GM12878 (cell line): Measurements from ENCODE around the gene ATP8B1. TPM values are rescaled to one million over a fixed set of nuclear protein-coding genes. Genes with fewer than 3 reads are reported as not detected.
A peak's percentile ranks its signal among the peaks of the same experiment; 100 is the strongest.
"Not testable (repeated sequence)": the region's sequence is repeated elsewhere in the genome, so short reads cannot be mapped to it uniquely, and the experiment has no call there.

Experiments used
- ATAC-seq: fragments of 200-7000 bp; cut with Tn5 transposase; 3 replicates; pipeline ENCODE4 v1.9.1; 2020; ENCODE audit warnings: mild to moderate bottlenecking, moderate library complexity
- BruUV-seq: library from RNA; stranded (reverse); fragments of 400-500 nt; replicated peaks from 2 replicates; lab custom pipeline; 2021; lab: Mats Ljungman, UMichigan
- CTCF ChIA-PET: fragments of 300-600 bp; sonication (Branson Sonifier 250); formaldehyde crosslinking; extraction: SDS; loops from one replicate; lab custom pipeline; 2021; ENCODE audit warnings: inconsistent platforms; lab: Yijun Ruan, JAX
- POLR2A ChIA-PET: fragments of 350-600 bp; formaldehyde crosslinking; extraction: SDS; loops from one replicate; lab custom pipeline; 2021; ENCODE audit warnings: inconsistent platforms; lab: Charles Lee
- RAD21 ChIA-PET: fragments of 300-600 bp; sonication (Branson Sonifier 250); formaldehyde crosslinking; loops from one replicate; lab custom pipeline; 2023; ENCODE audit warnings: antibody characterized with exemption; ENCODE audit not compliant: unreplicated experiment; lab: Charles Lee
- SMC1A ChIA-PET: fragments of 300-600 bp; sonication (Branson Sonifier 250); formaldehyde crosslinking; loops from one replicate; lab custom pipeline; 2023; ENCODE audit not compliant: unreplicated experiment, uncharacterized antibody; lab: Charles Lee
- DNase-seq: peaks from one replicate; pipeline ENCODE4 v3.0.0-alpha.2; 2011; ENCODE audit warnings: low read depth, low spot score
- FAIRE-seq: peaks from 3 replicates; lab custom pipeline; 2011; peaks lifted over from hg19 to GRCh38; lab: Jason Lieb, UNC
- H2AFZ ChIP-seq: 2 replicates; pipeline ENCODE4 v1.6.0; 2011; ENCODE audit warnings: low read depth, low read length, control low read depth; ENCODE audit not compliant: control insufficient read depth
- H3K27ac ChIP-seq: 2 replicates; pipeline ENCODE4 v1.5.1; 2011; ENCODE audit warnings: control low read depth; ENCODE audit not compliant: control insufficient read depth, insufficient read depth
- H3K27me3 ChIP-seq, 2 experiments: replicated peaks in 1 of 2; 2 replicates each; pipeline versions ENCODE4 v1.6.0 to v1.6.1; 2011; ENCODE audit warnings: low read length in 1 of 2; ENCODE audit not compliant: control insufficient read depth in 2 of 2, insufficient read depth in 2 of 2
- H3K36me3 ChIP-seq, 2 experiments: 2 replicates each; pipeline ENCODE4 v1.5.1; 2011; ENCODE audit warnings: low read length in 1 of 2; ENCODE audit not compliant: control insufficient read depth in 2 of 2, insufficient read depth in 2 of 2
- H3K4me1 ChIP-seq: 2 replicates; pipeline ENCODE4 v1.6.1; 2011; ENCODE audit warnings: mild to moderate bottlenecking, low read length, moderate library complexity, mixed read lengths; ENCODE audit not compliant: control insufficient read depth, insufficient read depth
- H3K4me2 ChIP-seq: 2 replicates; pipeline ENCODE4 v1.6.0; 2011; ENCODE audit warnings: control low read depth; ENCODE audit not compliant: control insufficient read depth, insufficient read depth
- H3K4me3 ChIP-seq: fragments of 200-600 bp; sonication (generic); 2 replicates; pipeline ENCODE4 v1.5.1; 2016
- H3K79me2 ChIP-seq: 2 replicates; pipeline ENCODE4 v1.6.0; 2011; ENCODE audit warnings: low read length; ENCODE audit not compliant: control insufficient read depth, insufficient read depth
- H3K9ac ChIP-seq: 2 replicates; pipeline ENCODE4 v1.8.0; 2011; ENCODE audit warnings: low read length, control low read depth, mixed read lengths; ENCODE audit not compliant: control insufficient read depth, insufficient read depth
- H3K9me3 ChIP-seq: replicated peaks from 3 replicates; pipeline ENCODE4 v1.5.1; 2011; ENCODE audit warnings: mild to moderate bottlenecking, low read length; ENCODE audit not compliant: control insufficient read depth, insufficient read depth
- H4K20me1 ChIP-seq: 2 replicates; pipeline ENCODE4 v1.6.0; 2011; ENCODE audit not compliant: control insufficient read depth, insufficient read depth
- CBX3 ChIP-seq: fragments of 200-600 bp; sonication (generic); IDR thresholded peaks from 2 replicates; pipeline ENCODE4 v1.6.1; 2016; ENCODE audit warnings: low read depth, borderline replicate concordance
- IKZF1 ChIP-seq: fragments of 450-650 bp; conservative IDR thresholded peaks from 2 replicates; pipeline ENCODE4 v1.6.1; 2017; ENCODE audit warnings: antibody characterized with exemption, mild to moderate bottlenecking
- MTA3 ChIP-seq: IDR thresholded peaks from 2 replicates; pipeline ENCODE4 v1.6.1; 2012; ENCODE audit warnings: low read length, inconsistent platforms, borderline replicate concordance
- ZNF217 ChIP-seq: fragments of 450-650 bp; IDR thresholded peaks from 2 replicates; pipeline ENCODE4 v1.6.1; 2017; ENCODE audit warnings: antibody characterized with exemption, mild to moderate bottlenecking
- WGBS: methylation state at CpG from one replicate; pipeline ENCODE4 v1.1.6; 2016; ENCODE audit warnings: low lambda C conversion rate; ENCODE audit not compliant: insufficient replicate concordance, insufficient coverage; ENCODE audit errors: missing lambda C conversion rate; 5-methylcytosine and 5-hydroxymethylcytosine counted together
- in situ Hi-C: fragments of 300-500 bp; cut with MboI; formaldehyde crosslinking; loops from 9 replicates; pipeline ENCODE4 v1.14.3; 2018; ENCODE audit warnings: mixed read lengths
- intact Hi-C: fragments of 100-400 bp; cut with micrococcal nuclease; formaldehyde crosslinking; loops from one replicate; pipeline ENCODE4 v1.14.2; 2022; ENCODE audit not compliant: unreplicated experiment
- polyA plus RNA-seq, 11 experiments: library from polyadenylated mRNA; depleted of rRNA in 4 of 11; unstranded in 6 of 11; stranded (reverse) in 5 of 11; fragments of >200 nt; fragmentation: Nextera tagmentation in 4 of 11; fragmentation: Illumina TruSeq in 1 of 11; extraction: Ambion mirVana in 4 of 11; extraction: Trizol in 1 of 11; gene quantifications; 1 replicate in 1 of 11; 2 replicates in 10 of 11; pipeline versions ENCODE4 v1.2.1 to v1.2.3, GENCODE V29; 2011 to 2016; ENCODE audit warnings: inconsistent platforms in 2 of 11, missing spikeins in 2 of 11, low read depth in 1 of 11
- total RNA-seq, 4 experiments: library from RNA; depleted of rRNA in 3 of 4; stranded (reverse); fragments of >200 nt in 3 of 4; fragmentation: Illumina TruSeq in 1 of 4; extraction: Trizol in 1 of 4; gene quantifications; 2 replicates each; pipeline versions ENCODE4 v1.2.1 to v1.2.3, GENCODE V29; 2013 to 2021

ATP8B1 gene
- total and polyA plus RNA-seq, 10 of the 15 experiments (the other 5 are each of a cell fraction or from before 2014, with no cell fraction given) = 0.03 to 0.37 (median 0.11) TPM

DNA sequence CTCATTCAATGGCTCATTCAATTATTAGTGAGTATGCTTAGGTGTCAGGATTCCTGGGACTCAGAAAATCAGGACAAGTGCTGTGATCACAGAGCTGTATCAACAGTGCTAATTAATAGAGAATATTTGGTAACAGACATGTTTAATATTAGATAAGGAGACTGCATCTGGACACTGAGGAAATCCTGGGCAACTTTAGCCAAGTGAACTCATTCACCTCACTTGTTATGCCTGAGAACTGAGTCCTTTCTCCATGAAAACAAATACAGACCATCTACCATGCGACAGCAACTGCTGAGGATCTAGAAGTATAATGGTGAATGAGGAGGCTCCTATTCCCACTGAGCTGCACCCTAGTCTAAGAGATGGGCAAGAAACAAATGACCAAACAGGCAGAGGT is 23.1 kb upstream of the ATP8B1 start:
- in situ Hi-C loops = loop anchor here (25.0 kb wide), 1 partner anchor 189 kb away; no protein-coding TSS in a partner anchor
- no peak overlapping the region for H3K4me2 ChIP-seq
- ChIA-PET POLR2A (no interaction called here), CTCF (interaction anchor here (0.6 to 0.9 kb wide), 2 partner anchors 10 to 723 kb away, joined by 3 to 4 read pairs; no protein-coding TSS in a partner anchor), RAD21 (interaction anchor here (0.6 to 0.7 kb wide), 3 partner anchors 60 to 1375 kb away, joined by 3 to 6 read pairs (median 3); no protein-coding TSS in a partner anchor), SMC1A (interaction anchor here (0.6 to 1.1 kb wide), 5 partner anchors 12 to 904 kb away, joined by 3 to 5 read pairs (median 3); no protein-coding TSS in a partner anchor)
- ATAC-seq (no peak), DNase-seq (no peak)
- no TSS peak for BruUV-seq
- H3K27ac ChIP-seq = no peak overlapping the region
- intact Hi-C loops = no loop called here
- no peaks in the 10 kb centered on the region for H3K36me3 ChIP-seq
- no peaks in the 10 kb centered on the region for H3K79me2 ChIP-seq
- no peak overlapping the region for H3K9ac ChIP-seq
- TF ChIP-seq MTA3 (no peak), CBX3 (no peak), ZNF217 (no peak), IKZF1 (no peak)
- TF ChIP-seq, all 136 proteins: peak for 0
- H3K27me3 ChIP-seq = peaks cover 0 to 3% of the 10 kb centered on the region in 2 experiments; a peak in 1 of 4 replicates
- no peak overlapping the region for H2AFZ ChIP-seq
- no peaks in the 10 kb centered on the region for H4K20me1 ChIP-seq
- no peaks in the 10 kb centered on the region for H3K4me1 ChIP-seq
- 88% methylated on average over 1 of the region's 1 CpG for WGBS
- no peak overlapping the region for H3K4me3 ChIP-seq
- no peaks in the 10 kb centered on the region; the same call in 1 of the 3 replicates for H3K9me3 ChIP-seq
- FAIRE-seq = no peak

DNA sequence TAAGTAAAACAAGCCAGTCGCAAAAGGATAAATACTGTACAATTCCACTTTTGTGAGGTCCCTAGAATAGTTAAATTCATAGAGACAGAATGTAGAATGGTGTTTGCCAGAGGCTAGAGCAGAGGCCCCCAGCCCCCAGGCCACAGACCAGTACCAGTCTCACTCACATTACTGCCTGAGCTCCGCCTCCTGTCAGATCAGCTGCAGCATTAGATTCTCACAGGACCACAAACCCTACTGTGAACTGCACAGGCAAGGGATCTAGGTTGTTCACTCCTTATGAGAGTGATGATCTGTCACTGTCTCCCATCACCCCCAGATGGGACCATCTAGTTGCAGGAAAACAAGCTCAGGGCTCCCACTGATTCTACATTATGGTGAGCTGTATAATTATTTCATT is 17.5 kb upstream of the ATP8B1 start:
- BruUV-seq, in situ Hi-C loops, RAD21 ChIA-PET, H3K9ac ChIP-seq, H3K36me3 ChIP-seq, H4K20me1 ChIP-seq, H3K4me2 ChIP-seq, H3K9me3 ChIP-seq, intact Hi-C loops, H2AFZ ChIP-seq, H3K79me2 ChIP-seq, H3K27ac ChIP-seq, H3K27me3 ChIP-seq, H3K4me1 ChIP-seq, CTCF ChIA-PET, FAIRE-seq, H3K4me3 ChIP-seq, POLR2A ChIA-PET, DNase-seq: not testable (repeated sequence)
- 60% methylated on average over 2 of the region's 2 CpGs for WGBS
- ATAC-seq = peak; percentile 24; the same call in 1 of the 3 replicates
- SMC1A ChIA-PET = interaction anchor here (1.4 kb wide), 1 partner anchor 8 kb away, joined by 4 read pairs; no protein-coding TSS in a partner anchor
